Measurements from ENCODE around the gene THSD8.

THSD8 gene

DNA sequence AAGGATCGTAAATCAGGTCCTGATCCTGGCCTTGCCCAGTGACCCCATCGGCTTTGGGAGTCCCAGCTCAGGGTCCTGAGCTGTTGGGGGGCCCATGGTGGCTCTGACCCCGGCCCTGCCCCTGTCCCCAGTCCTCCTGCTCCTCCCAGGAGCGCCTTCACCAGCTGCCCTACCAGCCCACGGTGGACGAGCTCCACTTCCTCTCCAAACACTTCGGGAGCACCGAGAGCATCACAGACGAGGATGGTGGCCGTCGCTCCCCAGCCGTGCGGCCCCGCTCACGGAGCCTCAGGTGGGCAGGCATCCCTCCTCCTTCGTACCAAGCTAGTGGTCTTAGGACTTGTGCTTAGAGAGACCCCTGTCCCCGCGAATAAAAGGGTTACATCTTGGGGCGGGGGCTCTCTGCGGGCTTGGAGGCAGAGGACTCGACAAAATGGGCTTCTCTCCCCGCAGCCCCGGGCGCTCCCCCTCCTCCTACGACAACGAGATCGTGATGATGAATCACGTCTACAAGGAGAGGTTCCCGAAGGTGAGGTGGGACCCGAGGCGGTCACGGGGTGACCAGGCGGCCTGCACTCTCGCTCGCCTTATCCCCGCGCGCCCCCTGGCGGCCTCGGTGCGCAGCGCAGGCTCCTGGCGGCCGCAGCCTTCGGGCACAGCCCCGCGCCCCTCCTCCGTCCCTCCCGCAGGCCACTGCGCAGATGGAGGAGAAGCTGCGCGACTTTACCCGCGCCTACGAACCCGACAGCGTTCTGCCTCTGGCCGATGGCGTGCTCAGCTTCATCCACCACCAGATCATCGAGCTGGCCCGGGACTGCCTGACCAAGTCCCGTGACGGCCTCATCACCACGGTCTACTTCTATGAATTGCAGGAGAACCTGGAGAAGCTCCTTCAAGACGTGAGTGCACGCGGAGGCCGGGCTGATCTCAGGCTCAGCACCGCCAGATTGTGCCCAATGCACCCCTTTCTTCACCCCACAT lies 45.6 kb downstream of the THSD8 start:
- in situ Hi-C loops (cut with HindIII; ENCODE audit: low sequenced_read_pairs) = no loop called here

All from DLD1 (cell line).